Measurements from ENCODE around the gene CXorf49B. TPM values are rescaled to one million over a fixed set of nuclear protein-coding genes. Genes with fewer than 3 reads are reported as not detected.
A peak's percentile ranks its signal among the peaks of the same experiment; 100 is the strongest.
"Not testable (repeated sequence)": the region's sequence is repeated elsewhere in the genome, so short reads cannot be mapped to it uniquely, and the experiment has no call there.

Gene CXorf49B
- total RNA-seq (2016; rRNA removed; fragmentation: Illumina TruSeq; extraction: Trizol) (not detected in 2 replicates), polyA plus RNA-seq (2011; rRNA removed) (not detected in 2 replicates), polyA minus RNA-seq (2011; rRNA and poly(A)+ RNA removed; ENCODE audit: low replicate concordance) (not detected in 2 replicates), Bru-seq, nascent RNA (not detected), BruChase-seq, experiment 1, labeled RNA remaining after a 6-hour chase (not detected), BruChase-seq, experiment 2, labeled RNA remaining after a 2-hour chase (not detected)
- not detected in 2 replicates for total RNA-seq (2016; cell fraction: cytosol; rRNA removed; fragmentation: Illumina TruSeq; extraction: Trizol; ENCODE audit: low read depth)
- total RNA-seq (2016; cell fraction: insoluble cytoplasmic fraction; rRNA removed; fragmentation: Illumina TruSeq; extraction: Trizol): not detected in 2 replicates
- total RNA-seq (2016; cell fraction: membrane; rRNA removed; fragmentation: Illumina TruSeq; extraction: Trizol): not detected in 2 replicates
- not detected in 2 replicates for total RNA-seq (2016; cell fraction: nucleus; rRNA removed; fragmentation: Illumina TruSeq; extraction: Trizol)
- polyA plus RNA-seq (2011; cell fraction: cytosol; rRNA removed): not detected in 2 replicates
- not detected in 2 replicates for polyA plus RNA-seq (2011; cell fraction: nucleus; rRNA removed)
- polyA plus RNA-seq (2012): not detected in 2 replicates
- not detected in 2 replicates for polyA plus RNA-seq (2016; cell fraction: cytosol; fragmentation: Illumina TruSeq; extraction: Trizol; ENCODE audit: low read depth)
- polyA plus RNA-seq (2016; cell fraction: insoluble cytoplasmic fraction; fragmentation: Illumina TruSeq; extraction: Trizol; ENCODE audit: low read depth): not detected in 2 replicates
- not detected in 2 replicates for polyA plus RNA-seq (2016; cell fraction: membrane; fragmentation: Illumina TruSeq; extraction: Trizol; ENCODE audit: low read depth)
- polyA plus RNA-seq (2016; cell fraction: nucleus; fragmentation: Illumina TruSeq; extraction: Trizol; ENCODE audit: insufficient read depth, low read depth): not detected in 2 replicates
- polyA minus RNA-seq (2011; cell fraction: cytosol; rRNA and poly(A)+ RNA removed): not detected in 2 replicates
- polyA minus RNA-seq (2011; cell fraction: nucleus; rRNA and poly(A)+ RNA removed): not detected in 2 replicates
- long read RNA-seq, experiment 1: 0 reads
- long read RNA-seq, experiment 2: 0 reads

GRCh38 chrX:71763049-71763448 is at the start of gene CXorf49B:
Gene CXorf49B (plus strand): TSS chrX:71763349. CDS start chrX:71763424, 75 bp downstream.
- H3K4me2 ChIP-seq (ENCODE audit: low read depth, low read length); H4K20me1 ChIP-seq (ENCODE audit: insufficient read depth, low read length); BruUV-seq (replicated peaks); H3K27me3 ChIP-seq (ENCODE audit: control insufficient read depth in 1 of 2, insufficient read depth in 2 of 2, low read length in 2 of 2); H3K4me1 ChIP-seq (ENCODE audit: insufficient read depth, low read length); in situ Hi-C loops (cut with HindIII; ENCODE audit: extremely low pct_ligation_motif_present, low pct_unique_long_range_greater_than_20kb); H3K4me3 ChIP-seq (replicated peaks in 1 of 3; ENCODE audit: insufficient read depth in 1 of 3, low read depth in 2 of 3, low read length in 3 of 3); POLR2A ChIA-PET; CTCF ChIA-PET (ENCODE audit: low intra/inter-chr PET ratio, low total read pairs); DNase-seq (ENCODE audit: low spot score); ATAC-seq; intact Hi-C loops (cut with micrococcal nuclease; ENCODE audit: unreplicated experiment); H3K27ac ChIP-seq (ENCODE audit: extremely low read length, insufficient read depth, low read length); H3K79me2 ChIP-seq (ENCODE audit: insufficient read depth, low read length); H3K9ac ChIP-seq (ENCODE audit: insufficient read depth, low read depth, low read length); FAIRE-seq; H3K36me3 ChIP-seq (replicated peaks in 1 of 2; ENCODE audit: control insufficient read depth in 1 of 2, insufficient read depth in 2 of 2, low read length in 2 of 2); H3K9me3 ChIP-seq (ENCODE audit: low read length); H2AFZ ChIP-seq (ENCODE audit: low read length): not testable (repeated sequence)
- WGBS (ENCODE audit: low lambda C conversion rate): no CpG with 5 or more reads among the region's 34 CpGs

- H3K9me3 ChIP-seq (ENCODE audit: low read length); H3K27ac ChIP-seq (ENCODE audit: extremely low read length, insufficient read depth, low read length); H3K4me1 ChIP-seq (ENCODE audit: insufficient read depth, low read length); in situ Hi-C loops (cut with HindIII; ENCODE audit: extremely low pct_ligation_motif_present, low pct_unique_long_range_greater_than_20kb); H3K4me2 ChIP-seq (ENCODE audit: low read depth, low read length); DNase-seq (ENCODE audit: low spot score); H3K79me2 ChIP-seq (ENCODE audit: insufficient read depth, low read length); H4K20me1 ChIP-seq (ENCODE audit: insufficient read depth, low read length); H3K36me3 ChIP-seq (replicated peaks in 1 of 2; ENCODE audit: control insufficient read depth in 1 of 2, insufficient read depth in 2 of 2, low read length in 2 of 2); H3K4me3 ChIP-seq (replicated peaks in 1 of 3; ENCODE audit: insufficient read depth in 1 of 3, low read depth in 2 of 3, low read length in 3 of 3); ATAC-seq; FAIRE-seq; H3K27me3 ChIP-seq (ENCODE audit: control insufficient read depth in 1 of 2, insufficient read depth in 2 of 2, low read length in 2 of 2); POLR2A ChIA-PET; intact Hi-C loops (cut with micrococcal nuclease; ENCODE audit: unreplicated experiment); CTCF ChIA-PET (ENCODE audit: low intra/inter-chr PET ratio, low total read pairs); H2AFZ ChIP-seq (ENCODE audit: low read length); H3K9ac ChIP-seq (ENCODE audit: insufficient read depth, low read depth, low read length); BruUV-seq (replicated peaks): not testable (repeated sequence)
- no CpG with 5 or more reads among the region's 14 CpGs for WGBS (ENCODE audit: low lambda C conversion rate)
Measured at GRCh38 chrX:71714064-71714463, 49.1 kb upstream of the CXorf49B start.

- H3K9me3 ChIP-seq (ENCODE audit: low read length); H4K20me1 ChIP-seq (ENCODE audit: insufficient read depth, low read length); H3K79me2 ChIP-seq (ENCODE audit: insufficient read depth, low read length); H2AFZ ChIP-seq (ENCODE audit: low read length); FAIRE-seq; H3K4me1 ChIP-seq (ENCODE audit: insufficient read depth, low read length); intact Hi-C loops (cut with micrococcal nuclease; ENCODE audit: unreplicated experiment); in situ Hi-C loops (cut with HindIII; ENCODE audit: extremely low pct_ligation_motif_present, low pct_unique_long_range_greater_than_20kb); H3K27me3 ChIP-seq (ENCODE audit: control insufficient read depth in 1 of 2, insufficient read depth in 2 of 2, low read length in 2 of 2); DNase-seq (ENCODE audit: low spot score); BruUV-seq (replicated peaks); H3K36me3 ChIP-seq (replicated peaks in 1 of 2; ENCODE audit: control insufficient read depth in 1 of 2, insufficient read depth in 2 of 2, low read length in 2 of 2); H3K27ac ChIP-seq (ENCODE audit: extremely low read length, insufficient read depth, low read length); H3K4me3 ChIP-seq (replicated peaks in 1 of 3; ENCODE audit: insufficient read depth in 1 of 3, low read depth in 2 of 3, low read length in 3 of 3); POLR2A ChIA-PET; CTCF ChIA-PET (ENCODE audit: low intra/inter-chr PET ratio, low total read pairs); H3K9ac ChIP-seq (ENCODE audit: insufficient read depth, low read depth, low read length); H3K4me2 ChIP-seq (ENCODE audit: low read depth, low read length): not testable (repeated sequence)
- no CpG with 5 or more reads among the region's 8 CpGs for WGBS (ENCODE audit: low lambda C conversion rate)
- peak; percentile 48; the same call in 1 of the 3 replicates for ATAC-seq
Measured at GRCh38 chrX:71715551-71715950, 47.6 kb upstream of the CXorf49B start.

- H3K4me1 ChIP-seq (ENCODE audit: insufficient read depth, low read length): not testable (repeated sequence)
- WGBS (ENCODE audit: low lambda C conversion rate): no CpG with 5 or more reads among the region's 12 CpGs
Measured at GRCh38 chrX:71716323-71716722, 46.8 kb upstream of the CXorf49B start.

More at GRCh38 chrX:71716323-71716722, 46.8 kb upstream of the CXorf49B start:
- H3K36me3 ChIP-seq (replicated peaks in 1 of 2; ENCODE audit: control insufficient read depth in 1 of 2, insufficient read depth in 2 of 2, low read length in 2 of 2); FAIRE-seq; CTCF ChIA-PET (ENCODE audit: low intra/inter-chr PET ratio, low total read pairs); intact Hi-C loops (cut with micrococcal nuclease; ENCODE audit: unreplicated experiment); H3K4me3 ChIP-seq (replicated peaks in 1 of 3; ENCODE audit: insufficient read depth in 1 of 3, low read depth in 2 of 3, low read length in 3 of 3); ATAC-seq; H3K27ac ChIP-seq (ENCODE audit: extremely low read length, insufficient read depth, low read length); BruUV-seq (replicated peaks); H3K79me2 ChIP-seq (ENCODE audit: insufficient read depth, low read length); H3K9me3 ChIP-seq (ENCODE audit: low read length); H3K9ac ChIP-seq (ENCODE audit: insufficient read depth, low read depth, low read length); POLR2A ChIA-PET; H3K27me3 ChIP-seq (ENCODE audit: control insufficient read depth in 1 of 2, insufficient read depth in 2 of 2, low read length in 2 of 2); H2AFZ ChIP-seq (ENCODE audit: low read length); H4K20me1 ChIP-seq (ENCODE audit: insufficient read depth, low read length); H3K4me2 ChIP-seq (ENCODE audit: low read depth, low read length); in situ Hi-C loops (cut with HindIII; ENCODE audit: extremely low pct_ligation_motif_present, low pct_unique_long_range_greater_than_20kb); DNase-seq (ENCODE audit: low spot score): not testable (repeated sequence)

Measured in HepG2 (cell line).